IPS-15b (cell line): ENCODE results near the gene ARID1B.

Source experiments
- H3K27me3 ChIP-seq: one replicate; pipeline ENCODE4 v1.6.1; 2013; ENCODE audit warnings: low read length; ENCODE audit not compliant: control insufficient read depth, insufficient read depth
- H3K36me3 ChIP-seq: one replicate; pipeline ENCODE4 v1.6.1; 2013; ENCODE audit warnings: low read length; ENCODE audit not compliant: control insufficient read depth, insufficient read depth
- H3K4me1 ChIP-seq: one replicate; pipeline ENCODE4 v1.6.1; 2013; ENCODE audit warnings: mild to moderate bottlenecking, low read length; ENCODE audit not compliant: control insufficient read depth, insufficient read depth
- H3K4me3 ChIP-seq: one replicate; pipeline ENCODE4 v1.5.1; 2013; ENCODE audit warnings: low read depth, low read length
- H3K9ac ChIP-seq: one replicate; pipeline ENCODE4 v1.6.1; 2013; ENCODE audit warnings: low read depth, mild to moderate bottlenecking, low read length
- H3K9me3 ChIP-seq: one replicate; pipeline ENCODE4 v1.6.1; 2013; ENCODE audit warnings: mild to moderate bottlenecking, low read length; ENCODE audit not compliant: control insufficient read depth, insufficient read depth

Gene ARID1B

GRCh38 chr6:156801712-156802111 is 24.5 kb downstream of the ARID1B start:
- Histone ChIP-seq H3K4me3 (no peak overlapping the region), H3K27me3 (no peaks in the 10 kb centered on the region), H3K9ac (no peak overlapping the region), H3K4me1 (peaks cover 7% of the 10 kb centered on the region), H3K9me3 (no peaks in the 10 kb centered on the region), H3K36me3 (no peaks in the 10 kb centered on the region)

GRCh38 chr6:156803353-156803752 is 26.2 kb downstream of the ARID1B start:
- H3K9me3 ChIP-seq, result no peaks in the 10 kb centered on the region
- no peaks in the 10 kb centered on the region for H3K27me3 ChIP-seq
- H3K4me1 ChIP-seq, result peaks cover 15% of the 10 kb centered on the region
- no peaks in the 10 kb centered on the region for H3K36me3 ChIP-seq
- no peak overlapping the region for H3K4me3 ChIP-seq
- no peak overlapping the region for H3K9ac ChIP-seq

- H3K36me3 ChIP-seq, result no peaks in the 10 kb centered on the region
- H3K4me1 ChIP-seq, result peaks cover 17% of the 10 kb centered on the region
- no peak overlapping the region for H3K4me3 ChIP-seq
- no peak overlapping the region for H3K9ac ChIP-seq
- no peaks in the 10 kb centered on the region for H3K27me3 ChIP-seq
- H3K9me3 ChIP-seq, result no peaks in the 10 kb centered on the region
Measured at GRCh38 chr6:156804402-156804801, 27.2 kb downstream of the ARID1B start.

GRCh38 chr6:156806155-156806554 is 29.0 kb downstream of the ARID1B start:
- Histone ChIP-seq H3K9ac (no peak overlapping the region), H3K27me3 (no peaks in the 10 kb centered on the region), H3K9me3 (no peaks in the 10 kb centered on the region), H3K36me3 (no peaks in the 10 kb centered on the region), H3K4me1 (peaks cover 17% of the 10 kb centered on the region), H3K4me3 (no peak overlapping the region)

GRCh38 chr6:156807028-156807427 is 29.9 kb downstream of the ARID1B start:
- Histone ChIP-seq H3K36me3 (no peaks in the 10 kb centered on the region), H3K9me3 (no peaks in the 10 kb centered on the region), H3K4me1 (peaks cover 13% of the 10 kb centered on the region), H3K27me3 (no peaks in the 10 kb centered on the region), H3K9ac (no peak overlapping the region), H3K4me3 (no peak overlapping the region)

GRCh38 chr6:156807795-156808194 is 30.6 kb downstream of the ARID1B start:
- H3K9ac ChIP-seq, result no peak overlapping the region
- H3K9me3 ChIP-seq, result no peaks in the 10 kb centered on the region
- no peaks in the 10 kb centered on the region for H3K36me3 ChIP-seq
- no peaks in the 10 kb centered on the region for H3K27me3 ChIP-seq
- peaks cover 13% of the 10 kb centered on the region for H3K4me1 ChIP-seq
- no peak overlapping the region for H3K4me3 ChIP-seq

GRCh38 chr6:156808287-156808686 is 31.1 kb downstream of the ARID1B start:
- Histone ChIP-seq H3K9me3 (no peaks in the 10 kb centered on the region), H3K4me1 (peaks cover 14% of the 10 kb centered on the region), H3K9ac (no peak overlapping the region), H3K27me3 (no peaks in the 10 kb centered on the region), H3K4me3 (no peak overlapping the region), H3K36me3 (no peaks in the 10 kb centered on the region)

GRCh38 chr6:156809034-156809433 is 31.9 kb downstream of the ARID1B start:
- no peak overlapping the region for H3K9ac ChIP-seq
- H3K27me3 ChIP-seq, result no peaks in the 10 kb centered on the region
- no peaks in the 10 kb centered on the region for H3K36me3 ChIP-seq
- H3K4me1 ChIP-seq, result peaks cover 18% of the 10 kb centered on the region
- no peak overlapping the region for H3K4me3 ChIP-seq
- no peaks in the 10 kb centered on the region for H3K9me3 ChIP-seq

GRCh38 chr6:156809446-156810178 is 32.4 kb downstream of the ARID1B start:
- H3K9me3 ChIP-seq, result no peaks in the 10 kb centered on the region
- no peak overlapping the region for H3K9ac ChIP-seq
- no peaks in the 10 kb centered on the region for H3K36me3 ChIP-seq
- no peaks in the 10 kb centered on the region for H3K27me3 ChIP-seq
- no peak overlapping the region for H3K4me3 ChIP-seq
- H3K4me1 ChIP-seq, result peaks cover 21% of the 10 kb centered on the region

GRCh38 chr6:156814036-156814581 is 36.9 kb downstream of the ARID1B start:
- Histone ChIP-seq H3K9me3 (no peaks in the 10 kb centered on the region), H3K36me3 (no peaks in the 10 kb centered on the region), H3K27me3 (no peaks in the 10 kb centered on the region), H3K4me3 (no peak overlapping the region), H3K9ac (no peak overlapping the region), H3K4me1 (peaks cover 18% of the 10 kb centered on the region)

GRCh38 chr6:156816505-156816904 is 39.3 kb downstream of the ARID1B start:
- Histone ChIP-seq H3K4me3 (no peak overlapping the region), H3K27me3 (no peaks in the 10 kb centered on the region), H3K36me3 (no peaks in the 10 kb centered on the region), H3K9me3 (no peaks in the 10 kb centered on the region), H3K4me1 (peaks cover 32% of the 10 kb centered on the region), H3K9ac (no peak overlapping the region)

- Histone ChIP-seq H3K4me1 (peaks cover 23% of the 10 kb centered on the region), H3K36me3 (no peaks in the 10 kb centered on the region), H3K27me3 (no peaks in the 10 kb centered on the region), H3K9ac (no peak overlapping the region), H3K4me3 (no peak overlapping the region), H3K9me3 (no peaks in the 10 kb centered on the region)
Measured at GRCh38 chr6:156820089-156820798, 43.1 kb downstream of the ARID1B start.
